CD4-positive, alpha-beta memory T cell (primary cell): ENCODE results near the gene DOCK3. TPM values are rescaled to one million over a fixed set of nuclear protein-coding genes. Genes with fewer than 3 reads are reported as not detected.

Experiments
- CTCF ChIA-PET: fragments of 350-600 bp; sonication (Branson Sonifier 250); formaldehyde crosslinking; loops from one replicate; lab custom pipeline; 2021; ENCODE audit warnings: inconsistent platforms; ENCODE audit not compliant: partially characterized antibody; lab: Charles Lee
- POLR2A ChIA-PET: fragments of 350-600 bp; sonication (Branson Sonifier 250); formaldehyde crosslinking; loops from one replicate; lab custom pipeline; 2021; ENCODE audit not compliant: partially characterized antibody; lab: Charles Lee
- DNase-seq, 5 donors: peaks; one replicate each; pipeline versions ENCODE4 v3.0.0 to v3.0.0-alpha.2; 2020 to 2022; ENCODE audit warnings: mixed read lengths in 1 of 5
- H3K27ac ChIP-seq: one replicate; pipeline ENCODE4 v1.7.0; 2013; ENCODE audit warnings: low read depth, low read length
- H3K27me3 ChIP-seq: 2 replicates; pipeline ENCODE4 v1.7.0; 2013; ENCODE audit warnings: mild to moderate bottlenecking, low read length, moderate library complexity; ENCODE audit not compliant: insufficient read depth
- H3K36me3 ChIP-seq: 2 replicates; pipeline ENCODE4 v1.7.0; 2013; ENCODE audit warnings: mild to moderate bottlenecking, low read length, moderate library complexity; ENCODE audit not compliant: insufficient read depth
- H3K4me1 ChIP-seq: 2 replicates; pipeline ENCODE4 v1.7.0; 2013; ENCODE audit warnings: mild to moderate bottlenecking, low read length, moderate library complexity; ENCODE audit not compliant: insufficient read depth
- H3K4me3 ChIP-seq, 2 donors: one replicate each; pipeline ENCODE4 v1.7.0; 2013; ENCODE audit warnings: low read length in 2 of 2, mild to moderate bottlenecking in 1 of 2
- H3K9me3 ChIP-seq, 2 donors: one replicate each; pipeline ENCODE4 v1.7.0; 2013; ENCODE audit warnings: low read length in 2 of 2, control low read depth in 1 of 2; ENCODE audit not compliant: control insufficient read depth in 1 of 2
- H3K27ac Mint-ChIP-seq, 7 donors: one replicate each; pipeline ENCODE4 v1.8.0; 2020 to 2021; ENCODE audit warnings: mixed read lengths in 7 of 7, mild to moderate bottlenecking in 6 of 7, inconsistent platforms in 3 of 7, moderate library complexity in 3 of 7
- H3K27me3 Mint-ChIP-seq, 2 donors: one replicate each; pipeline ENCODE4 v1.8.0; 2020 to 2021; ENCODE audit warnings: mixed read lengths in 2 of 2
- H3K36me3 Mint-ChIP-seq, 2 donors: one replicate each; pipeline ENCODE4 v1.8.0; 2020 to 2021; ENCODE audit warnings: mixed read lengths in 2 of 2, inconsistent platforms in 1 of 2, mild to moderate bottlenecking in 1 of 2
- H3K4me1 Mint-ChIP-seq, 4 donors: one replicate each; pipeline ENCODE4 v1.8.0; 2020 to 2021; ENCODE audit warnings: mixed read lengths in 4 of 4, mild to moderate bottlenecking in 1 of 4
- H3K4me3 Mint-ChIP-seq, 8 donors: one replicate each; pipeline ENCODE4 v1.8.0; 2020 to 2021; ENCODE audit warnings: mixed read lengths in 8 of 8, mild to moderate bottlenecking in 7 of 8, moderate library complexity in 6 of 8, inconsistent platforms in 3 of 8
- H3K9me3 Mint-ChIP-seq, 8 donors: one replicate each; pipeline ENCODE4 v1.8.0; 2020 to 2021; ENCODE audit warnings: mixed read lengths in 8 of 8, mild to moderate bottlenecking in 5 of 8, inconsistent platforms in 3 of 8, moderate library complexity in 1 of 8
- intact Hi-C: fragments of 100-400 bp; cut with micrococcal nuclease; formaldehyde crosslinking; loops from one replicate; pipeline ENCODE4 v1.15.1; 2023
- polyA plus RNA-seq, 2 donors: library from polyadenylated mRNA; unstranded; fragments of 300-500 nt; fragmentation: Illumina TruSeq; gene quantifications; one replicate each; pipeline ENCODE4 v1.2.3, GENCODE V29; 2021
- total RNA-seq, 2 experiments: library from RNA; stranded (reverse); gene quantifications; one replicate each; pipeline ENCODE4 v1.2.3, GENCODE V29; 2021

Gene DOCK3
- total and polyA plus RNA-seq, 4 experiments from 2014 or later: 0.04 to 2.6 (median 1.3) TPM

DNA sequence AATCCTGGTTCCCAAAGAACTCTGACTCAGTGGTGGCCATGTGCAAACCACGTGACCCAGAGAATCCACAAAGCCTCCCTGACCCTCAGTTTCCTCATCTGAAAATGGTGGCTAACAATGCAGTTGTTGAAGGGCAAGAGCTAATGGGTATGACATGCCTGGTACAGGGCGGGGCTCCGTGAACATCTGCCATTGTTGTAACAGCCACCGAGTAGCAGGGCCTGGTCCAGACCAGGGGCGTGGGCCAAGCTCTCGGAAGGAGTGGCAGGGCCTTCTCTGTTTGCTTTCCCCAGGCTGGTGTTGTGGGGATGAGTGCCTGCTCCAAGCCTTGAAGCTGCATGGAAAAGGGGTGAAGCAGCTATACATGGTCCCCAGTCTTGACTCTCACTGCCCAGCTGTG is 44.3 kb upstream of the DOCK3 start:
- intact Hi-C loops: no loop called here
- DNase-seq: no peak
- Mint-ChIP-seq H3K4me1 (peaks cover 67 to 96% (median 83%) of the 10 kb centered on the region in 4 donors), H3K27ac (peak overlapping the region in 6 of 7 donors; percentile 4 to 87 (median 66)), H3K36me3 (peaks cover 0 to 30% of the 10 kb centered on the region in 2 donors), H3K9me3 (no peaks in the 10 kb centered on the region), H3K4me3 (peak overlapping the region in 4 of 8 donors; percentile 27 to 72 (median 48)), H3K27me3 (no peaks in the 10 kb centered on the region)
- Histone ChIP-seq H3K9me3 (no peaks in the 10 kb centered on the region), H3K4me3 (no peak overlapping the region), H3K27me3 (no peaks in the 10 kb centered on the region), H3K36me3 (peaks cover 5% of the 10 kb centered on the region), H3K4me1 (peaks cover 93% of the 10 kb centered on the region), H3K27ac (no peak overlapping the region)
- ChIA-PET CTCF (interaction anchor here (0.8 to 5.3 kb wide), 6 partner anchors 11 to 56 kb away, joined by 3 to 43 read pairs (median 6); partner anchors contain the start of gene MAPKAPK3), POLR2A (interaction anchor here (1.5 to 3.9 kb wide), 4 partner anchors 12 to 24 kb away, joined by 3 to 43 read pairs (median 6); partner anchors contain the start of gene MAPKAPK3)

DNA sequence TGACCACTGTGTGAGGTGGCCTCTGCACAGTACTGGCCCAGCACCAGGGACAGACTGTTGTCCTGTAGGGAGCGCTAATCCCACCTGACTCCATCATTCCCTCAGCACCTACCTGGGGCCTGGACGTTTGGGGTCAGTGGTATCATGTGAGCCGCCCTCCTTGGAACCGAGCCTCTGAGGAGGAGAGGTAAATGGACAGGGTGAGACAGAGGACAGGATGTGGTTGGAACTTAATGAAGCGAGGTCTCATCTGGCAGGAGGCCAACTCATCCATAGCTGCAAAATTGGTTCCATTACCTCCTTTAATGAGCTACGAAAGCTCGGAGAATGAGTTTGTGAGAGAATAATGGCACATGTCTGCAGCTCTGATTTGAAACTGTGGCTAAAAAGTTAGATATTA is 43.9 kb upstream of the DOCK3 start:
- Mint-ChIP-seq H3K36me3 (peaks cover 0 to 30% of the 10 kb centered on the region in 2 donors), H3K4me3 (peak overlapping the region in 3 of 8 donors; percentile 60 to 72 (median 66)), H3K4me1 (peaks cover 66 to 91% (median 80%) of the 10 kb centered on the region in 4 donors), H3K27me3 (no peaks in the 10 kb centered on the region), H3K9me3 (no peaks in the 10 kb centered on the region), H3K27ac (peak overlapping the region in 5 of 7 donors; percentile 4 to 87 (median 69))
- CTCF ChIA-PET: interaction anchor here (0.8 to 5.3 kb wide), 7 partner anchors 10 to 57 kb away, joined by 3 to 43 read pairs (median 6); partner anchors contain the start of gene MAPKAPK3
- H3K36me3 ChIP-seq: peaks cover 5% of the 10 kb centered on the region
- no peaks in the 10 kb centered on the region for H3K9me3 ChIP-seq
- peaks cover 93% of the 10 kb centered on the region for H3K4me1 ChIP-seq
- H3K27ac ChIP-seq: no peak overlapping the region
- no peak overlapping the region for H3K4me3 ChIP-seq
- DNase-seq: no peak
- H3K27me3 ChIP-seq: no peaks in the 10 kb centered on the region
- POLR2A ChIA-PET: interaction anchor here (1.2 to 3.9 kb wide), 5 partner anchors 11 to 24 kb away, joined by 3 to 43 read pairs (median 4); partner anchors contain the start of gene MAPKAPK3
- intact Hi-C loops: no loop called here

DNA sequence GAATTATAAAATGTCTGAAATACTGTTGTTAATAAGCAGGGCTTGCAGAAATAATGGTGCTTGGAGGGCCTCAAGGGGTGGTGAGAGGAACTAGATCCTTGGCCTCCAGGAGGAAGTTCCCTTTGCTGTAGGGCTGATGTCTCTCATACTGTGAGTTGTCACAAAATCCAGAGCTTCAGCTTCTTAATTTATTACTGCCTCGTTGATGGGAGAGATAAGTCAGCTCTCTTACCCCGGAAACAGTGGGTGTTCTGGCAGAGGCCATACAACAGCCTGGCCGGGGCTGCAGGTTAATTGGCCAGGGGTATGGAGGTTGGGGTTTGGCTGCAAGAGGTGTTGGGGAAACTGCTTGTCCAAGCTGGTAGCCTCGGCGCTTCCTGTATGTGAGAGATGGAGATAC is 42.3 kb upstream of the DOCK3 start:
- peak overlapping the region in 7 of 8 donors; percentile 11 to 66 (median 61) for H3K4me3 Mint-ChIP-seq
- peak overlapping the region; percentile 1 for H3K27ac ChIP-seq
- H3K36me3 ChIP-seq: peaks cover 5% of the 10 kb centered on the region
- CTCF ChIA-PET: interaction anchor here (1.0 to 5.3 kb wide), 9 partner anchors 8 to 757 kb away, joined by 3 to 43 read pairs (median 4); partner anchors contain the start of genes CISH and MAPKAPK3
- POLR2A ChIA-PET: interaction anchor here (1.1 to 3.9 kb wide), 4 partner anchors 9 to 60 kb away, joined by 3 to 43 read pairs (median 9); partner anchors contain the start of gene MAPKAPK3
- no peaks in the 10 kb centered on the region for H3K9me3 Mint-ChIP-seq
- peak overlapping the region; percentile 36 to 89 (median 81) for H3K27ac Mint-ChIP-seq
- no peak for DNase-seq
- peaks cover 93% of the 10 kb centered on the region for H3K4me1 ChIP-seq
- H3K4me3 ChIP-seq: no peak overlapping the region
- no peaks in the 10 kb centered on the region for H3K27me3 Mint-ChIP-seq
- peaks cover 67 to 91% (median 81%) of the 10 kb centered on the region in 4 donors for H3K4me1 Mint-ChIP-seq
- H3K27me3 ChIP-seq: no peaks in the 10 kb centered on the region
- intact Hi-C loops: no loop called here
- H3K9me3 ChIP-seq: no peaks in the 10 kb centered on the region
- H3K36me3 Mint-ChIP-seq: peaks cover 0 to 31% of the 10 kb centered on the region in 2 donors

DNA sequence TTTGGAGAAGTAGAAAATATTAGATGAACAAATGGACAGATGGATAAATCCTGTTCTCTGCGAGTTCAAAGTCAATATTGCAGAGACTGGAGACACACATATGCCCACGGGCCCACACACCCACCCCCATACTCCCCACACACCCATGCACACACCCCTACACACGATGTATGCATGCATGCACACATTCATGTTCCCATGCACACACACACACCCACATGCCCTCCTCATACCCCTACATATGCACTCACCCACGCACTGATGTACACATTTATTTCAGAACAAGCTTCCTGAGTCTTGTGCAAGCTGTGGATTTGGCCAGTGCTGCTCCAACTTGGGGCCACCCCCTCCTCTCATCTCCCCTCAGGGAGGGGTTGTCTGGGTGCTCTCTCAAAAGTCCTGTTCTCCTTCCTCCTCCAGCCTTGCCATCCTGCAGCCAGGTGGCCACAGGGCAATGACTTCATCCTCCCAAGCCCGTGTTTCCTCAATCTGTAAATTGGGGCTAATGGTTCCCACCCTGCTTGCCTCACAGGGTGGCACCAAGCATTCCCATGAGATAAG is 41.4 kb upstream of the DOCK3 start:
- no peak overlapping the region for H3K27ac ChIP-seq

DNA sequence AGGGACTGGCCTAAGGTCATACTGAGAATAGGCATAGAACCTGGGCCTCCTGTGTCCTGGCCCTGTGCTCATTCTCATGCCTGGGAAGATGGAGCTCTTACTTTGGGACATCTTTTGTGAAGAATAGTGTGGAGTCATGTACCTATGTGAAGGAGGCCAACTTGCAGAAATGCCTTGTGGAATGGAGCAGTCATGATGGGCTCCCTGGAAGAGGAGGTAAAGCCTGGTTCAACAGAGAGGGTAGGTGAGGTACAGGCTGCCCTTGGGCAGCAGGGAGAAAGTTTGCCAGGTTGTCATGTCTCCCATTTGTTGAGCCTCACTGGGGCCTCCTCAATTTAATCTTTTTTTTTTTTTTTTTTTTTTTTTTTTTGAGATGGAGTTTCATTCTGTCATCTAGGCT is 39.7 kb upstream of the DOCK3 start:
- Histone ChIP-seq H3K4me1 (peaks cover 74% of the 10 kb centered on the region), H3K27me3 (no peaks in the 10 kb centered on the region), H3K9me3 (no peaks in the 10 kb centered on the region), H3K36me3 (no peaks in the 10 kb centered on the region), H3K27ac (no peak overlapping the region), H3K4me3 (no peak overlapping the region)
- H3K27ac Mint-ChIP-seq: peak overlapping the region in 3 of 7 donors; percentile 19 to 78 (median 39)
- H3K9me3 Mint-ChIP-seq: no peaks in the 10 kb centered on the region
- peaks cover 0 to 37% of the 10 kb centered on the region in 2 donors for H3K36me3 Mint-ChIP-seq
- CTCF ChIA-PET: interaction anchor here (0.7 to 5.3 kb wide), 5 partner anchors 13 to 63 kb away, joined by 3 to 43 read pairs (median 3); partner anchors contain the start of gene MAPKAPK3
- intact Hi-C loops: no loop called here
- DNase-seq: no peak
- POLR2A ChIA-PET: interaction anchor here (1.0 kb wide), 1 partner anchor 15 kb away, joined by 3 read pairs; no protein-coding TSS in a partner anchor
- H3K27me3 Mint-ChIP-seq: no peaks in the 10 kb centered on the region
- H3K4me1 Mint-ChIP-seq: peaks cover 57 to 86% (median 72%) of the 10 kb centered on the region in 4 donors
- H3K4me3 Mint-ChIP-seq: peak overlapping the region in 4 of 8 donors; percentile 16 to 57 (median 23)

More for the DNA sequence above, 41.4 kb upstream of the DOCK3 start:
- H3K27me3 ChIP-seq: no peaks in the 10 kb centered on the region
- no peak overlapping the region for H3K4me3 ChIP-seq
- peaks cover 5% of the 10 kb centered on the region for H3K36me3 ChIP-seq
- Mint-ChIP-seq H3K36me3 (peaks cover 0 to 30% of the 10 kb centered on the region in 2 donors), H3K4me3 (peak overlapping the region in 3 of 8 donors; percentile 50 to 62 (median 60)), H3K27me3 (no peaks in the 10 kb centered on the region), H3K4me1 (peaks cover 65 to 91% (median 80%) of the 10 kb centered on the region in 4 donors), H3K9me3 (no peaks in the 10 kb centered on the region), H3K27ac (peak overlapping the region in 6 of 7 donors; percentile 62 to 87 (median 80))
- ChIA-PET POLR2A (interaction anchor here (1.1 to 3.9 kb wide), 3 partner anchors 15 to 61 kb away, joined by 3 to 43 read pairs (median 8); partner anchors contain the start of gene MAPKAPK3), CTCF (interaction anchor here (1.0 to 5.3 kb wide), 7 partner anchors 13 to 23 kb away, joined by 3 to 43 read pairs (median 4); partner anchors contain the start of genes CISH and MAPKAPK3)
- intact Hi-C loops: no loop called here
- peaks cover 92% of the 10 kb centered on the region for H3K4me1 ChIP-seq
- DNase-seq: no peak
- no peaks in the 10 kb centered on the region for H3K9me3 ChIP-seq

DNA sequence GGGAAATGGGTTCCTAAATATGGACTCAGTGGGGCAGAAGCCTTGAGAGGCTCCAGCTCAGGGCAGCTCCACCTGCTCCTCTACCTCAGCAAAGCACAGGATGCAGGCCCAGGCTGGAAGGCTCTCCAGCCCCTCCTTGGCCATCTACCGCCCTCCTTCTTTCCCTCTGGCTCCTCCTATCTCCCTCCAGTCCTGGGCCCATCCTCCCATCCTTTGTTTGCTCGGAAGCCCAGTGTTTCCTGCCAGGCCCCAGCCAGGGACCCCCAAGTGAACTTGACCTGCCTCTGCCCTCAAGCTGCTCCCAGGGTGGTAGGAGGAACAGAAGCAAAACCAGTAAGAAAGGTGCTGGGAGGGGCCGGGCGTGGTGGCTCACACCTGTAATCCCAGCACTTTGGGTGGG is 37.7 kb upstream of the DOCK3 start:
- H3K27ac ChIP-seq: no peak overlapping the region
- H3K4me1 Mint-ChIP-seq: peaks cover 39 to 66% (median 53%) of the 10 kb centered on the region in 4 donors
- H3K27ac Mint-ChIP-seq: peak overlapping the region in 5 of 7 donors; percentile 35 to 91 (median 88)
- no peaks in the 10 kb centered on the region for H3K27me3 ChIP-seq
- H3K36me3 Mint-ChIP-seq: peaks cover 13 to 49% of the 10 kb centered on the region in 2 donors
- H3K9me3 Mint-ChIP-seq: no peaks in the 10 kb centered on the region
- DNase-seq: no peak
- H3K27me3 Mint-ChIP-seq: no peaks in the 10 kb centered on the region
- peaks cover 16% of the 10 kb centered on the region for H3K36me3 ChIP-seq
- ChIA-PET POLR2A (interaction anchor here (1.3 to 2.2 kb wide), 2 partner anchors 13 to 20 kb away, joined by 6 to 11 read pairs; partner anchors contain the start of gene MAPKAPK3), CTCF (interaction anchor here (0.9 to 1.8 kb wide), 3 partner anchors 11 to 17 kb away, joined by 3 to 5 read pairs (median 5); no protein-coding TSS in a partner anchor)
- intact Hi-C loops: no loop called here
- no peak overlapping the region for H3K4me3 Mint-ChIP-seq
- peaks cover 55% of the 10 kb centered on the region for H3K4me1 ChIP-seq
- no peaks in the 10 kb centered on the region for H3K9me3 ChIP-seq
- H3K4me3 ChIP-seq: no peak overlapping the region
